Measurements from ENCODE around the gene EML2. TPM values are rescaled to one million over a fixed set of nuclear protein-coding genes. Genes with fewer than 3 reads are reported as not detected.

The EML2 gene
- total and polyA plus RNA-seq, 2 of the 8 experiments (the other 6 are each of a cell fraction or from before 2014, with no cell fraction given), result 28.8 to 29.4 TPM

DNA sequence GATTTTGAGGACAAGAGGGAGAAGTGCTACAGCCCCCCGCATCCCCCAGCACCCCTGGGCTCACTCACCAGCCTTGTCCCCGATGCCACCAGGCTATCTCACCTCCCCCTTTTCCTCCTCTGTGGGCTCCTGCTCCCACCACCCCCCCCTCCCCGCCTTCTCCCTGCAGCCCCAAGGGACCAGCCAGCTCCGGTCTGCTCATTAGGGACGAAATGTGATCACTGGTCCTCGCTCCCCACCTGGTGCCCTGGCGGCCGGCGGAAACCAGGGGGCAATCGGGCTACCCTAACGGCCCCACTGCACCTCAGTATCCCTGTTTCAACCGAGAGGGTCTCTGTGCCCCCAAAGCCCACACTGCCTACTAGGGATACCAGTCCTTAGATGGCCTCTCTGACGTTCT lies 39.9 kb downstream of the EML2 start:
- POLR2A ChIA-PET (ENCODE audit: partially characterized antibody), result interaction anchor here (1.1 to 3.0 kb wide), 6 partner anchors 14 to 118 kb away, joined by 3 to 15 read pairs (median 7); partner anchors contain the start of genes EML2, OPA3 and QPCTL
- Histone ChIP-seq H4K8ac (ENCODE audit: extremely low read depth, insufficient read depth, low read length) (no peak overlapping the region), H3K18ac (ENCODE audit: extremely low read depth, low read length) (no peak overlapping the region), H2AFZ (ENCODE audit: low read length) (no peak overlapping the region), H3K4me1 (replicated peaks in 1 of 4; ENCODE audit: control insufficient read depth in 3 of 4, insufficient read depth in 4 of 4, low read length in 3 of 4) (peaks cover 12 to 25% (median 13%) of the 10 kb centered on the region in 4 experiments; a peak in 6 of 7 replicates), H3K79me2 (ENCODE audit: control insufficient read depth in 1 of 2, insufficient read depth in 2 of 2, low read length in 2 of 2) (no peaks in the 10 kb centered on the region), H3K4me2 (ENCODE audit: insufficient read depth in 1 of 2, low read depth in 2 of 2, low read length in 2 of 2) (peak overlapping the region; percentile 77), H3K27ac (ENCODE audit: low read depth, low read length) (no peak overlapping the region), H3K27me3 (replicated peaks in 1 of 4; ENCODE audit: control insufficient read depth in 3 of 4, extremely low read depth in 1 of 4, insufficient read depth in 3 of 4, low read length in 3 of 4) (peaks cover 36 to 56% (median 49%) of the 10 kb centered on the region in 4 experiments), H4K5ac (ENCODE audit: insufficient read length, low read depth, low read length) (no peak overlapping the region), H2BK12ac (ENCODE audit: low read depth, low read length) (no peak overlapping the region), H3K36me3 (ENCODE audit: control insufficient read depth in 2 of 4, insufficient read depth in 4 of 4, low read length in 3 of 4) (no peaks in the 10 kb centered on the region), H3K9me3 (ENCODE audit: insufficient read depth in 2 of 2, low read depth in 1 of 2, low read length in 1 of 2) (no peaks in the 10 kb centered on the region), H3K56ac (replicated peaks; ENCODE audit: insufficient read length, low read depth, low read length) (no peak overlapping the region), H3K14ac (ENCODE audit: insufficient read length) (no peak overlapping the region), H3K23me2 (ENCODE audit: low read depth, low read length) (peaks cover 13% of the 10 kb centered on the region; the same call in 1 of the 2 replicates), H2BK15ac (ENCODE audit: low read length) (no peak overlapping the region), H3K9ac (replicated peaks in 1 of 4; ENCODE audit: extremely low read depth in 1 of 4, low read depth in 3 of 4, low read length in 3 of 4) (no peak overlapping the region), H3K4me3 (ENCODE audit: extremely low read depth in 1 of 4, insufficient read depth in 2 of 4, low read depth in 3 of 4, low read length in 4 of 4) (peak overlapping the region in 1 of 4 experiments; percentile 58; a peak in 4 of 8 replicates), H3K4ac (replicated peaks; ENCODE audit: insufficient read length, low read depth, low read length) (no peak overlapping the region), H2AK5ac (ENCODE audit: low read depth, low read length) (no peak overlapping the region), H2BK20ac (ENCODE audit: low read length) (no peak overlapping the region), H2BK5ac (ENCODE audit: low read depth, low read length) (no peak overlapping the region), H4K91ac (replicated peaks; ENCODE audit: insufficient read length, low read length) (no peak overlapping the region), H3K79me1 (ENCODE audit: low read depth, low read length) (no peaks in the 10 kb centered on the region), H2BK120ac (replicated peaks; ENCODE audit: low read depth, low read length) (no peak overlapping the region), H3K23ac (ENCODE audit: insufficient read length) (no peak overlapping the region), H4K20me1 (replicated peaks in 1 of 2; ENCODE audit: control insufficient read depth in 1 of 2, insufficient read depth in 2 of 2, low read length in 2 of 2) (no peaks in the 10 kb centered on the region)
- no peak for FAIRE-seq
- CTCF ChIA-PET (ENCODE audit: partially characterized antibody), result interaction anchor here (1.0 to 3.0 kb wide), 4 partner anchors 15 to 93 kb away, joined by 3 to 29 read pairs (median 3); partner anchors contain the start of gene QPCTL
- no peak for DNase-seq (ENCODE audit: low read depth in 1 of 2, low spot score in 2 of 2)
- WGBS, 2 experiments (ENCODE audit: extremely low coverage in 1 of 2, insufficient coverage in 1 of 2, insufficient read length in 1 of 2, insufficient replicate concordance in 2 of 2, low coverage in 1 of 2, low lambda C conversion rate in 2 of 2, missing lambda C conversion rate in 1 of 2), result 26% methylated on average over 10 of the region's 13 CpGs; no CpG with 5 or more reads in 1 of the 2 experiments
- TF ChIP-seq EZH2 (IDR thresholded peaks at IDR 0.05; ENCODE audit: low read depth, low read length, severe bottlenecking), result peak; percentile 48
- peak; percentile 41; the same call in 1 of the 2 replicates for TF ChIP-seq SUZ12 (IDR thresholded peaks at IDR 0.05; ENCODE audit: low read length)
- TF ChIP-seq, protein P1, sequence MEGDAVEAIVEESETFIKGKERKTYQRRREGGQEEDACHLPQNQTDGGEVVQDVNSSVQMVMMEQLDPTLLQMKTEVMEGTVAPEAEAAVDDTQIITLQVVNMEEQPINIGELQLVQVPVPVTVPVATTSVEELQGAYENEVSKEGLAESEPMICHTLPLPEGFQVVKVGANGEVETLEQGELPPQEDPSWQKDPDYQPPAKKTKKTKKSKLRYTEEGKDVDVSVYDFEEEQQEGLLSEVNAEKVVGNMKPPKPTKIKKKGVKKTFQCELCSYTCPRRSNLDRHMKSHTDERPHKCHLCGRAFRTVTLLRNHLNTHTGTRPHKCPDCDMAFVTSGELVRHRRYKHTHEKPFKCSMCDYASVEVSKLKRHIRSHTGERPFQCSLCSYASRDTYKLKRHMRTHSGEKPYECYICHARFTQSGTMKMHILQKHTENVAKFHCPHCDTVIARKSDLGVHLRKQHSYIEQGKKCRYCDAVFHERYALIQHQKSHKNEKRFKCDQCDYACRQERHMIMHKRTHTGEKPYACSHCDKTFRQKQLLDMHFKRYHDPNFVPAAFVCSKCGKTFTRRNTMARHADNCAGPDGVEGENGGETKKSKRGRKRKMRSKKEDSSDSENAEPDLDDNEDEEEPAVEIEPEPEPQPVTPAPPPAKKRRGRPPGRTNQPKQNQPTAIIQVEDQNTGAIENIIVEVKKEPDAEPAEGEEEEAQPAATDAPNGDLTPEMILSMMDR (IDR thresholded peaks at IDR 0.05; ENCODE audit: control extremely low read depth in 1 of 3, insufficient read depth in 1 of 3, low read depth in 1 of 3, low read length in 3 of 3), result peak in 1 of 3 experiments; percentile 22; a peak in 1 of 4 replicates
- TF ChIP-seq, protein P2, sequence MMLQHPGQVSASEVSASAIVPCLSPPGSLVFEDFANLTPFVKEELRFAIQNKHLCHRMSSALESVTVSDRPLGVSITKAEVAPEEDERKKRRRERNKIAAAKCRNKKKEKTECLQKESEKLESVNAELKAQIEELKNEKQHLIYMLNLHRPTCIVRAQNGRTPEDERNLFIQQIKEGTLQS (IDR thresholded peaks at IDR 0.05; ENCODE audit: insufficient read depth, low read depth, low read length), result no peak
- TF ChIP-seq CEBPB (IDR thresholded peaks at IDR 0.05; ENCODE audit: low read depth, low read length), result no peak

All from H1 (cell line).